HG02884 (cell line): ENCODE measurements around the gene MASP2.
"Not testable (repeated sequence)": the region's sequence is repeated elsewhere in the genome, so short reads cannot be mapped to it uniquely, and the experiment has no call there.

Experiments used
- ATAC-seq: cut with Tn5 transposase; IDR thresholded peaks from one replicate; pipeline ENCODE4 v1.9.1; 2021; ENCODE audit warnings: mild to moderate bottlenecking, moderate library complexity; ENCODE audit not compliant: unreplicated experiment

MASP2 gene

GRCh38 chr1:10992004-10992403 is 55.0 kb downstream of the MASP2 start:
- ATAC-seq = not testable (repeated sequence)

DNA sequence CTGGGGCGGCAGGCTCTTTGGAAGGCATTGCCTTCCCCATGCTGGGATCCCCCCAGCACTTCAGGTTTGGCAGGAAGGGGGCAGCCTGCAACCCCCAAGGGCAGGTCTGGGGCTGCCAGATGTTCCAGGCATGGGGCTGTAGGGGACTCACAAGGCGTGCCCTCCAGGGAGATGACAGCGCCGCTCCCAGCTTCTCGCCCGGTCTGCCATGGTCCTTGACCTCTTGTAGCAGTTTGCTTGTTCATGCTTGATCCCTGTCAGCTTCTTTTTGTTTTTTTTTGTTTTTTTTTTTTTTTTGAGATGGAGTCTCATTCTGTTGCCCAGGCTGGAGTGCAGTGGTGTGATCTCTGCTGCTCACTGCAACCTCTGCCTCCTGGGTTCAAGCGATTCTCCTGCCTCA is 56.2 kb downstream of the MASP2 start:
- no peak for ATAC-seq

- ATAC-seq = not testable (repeated sequence)
Observed at GRCh38 chr1:10989920-10990516, 57.0 kb downstream of the MASP2 start.

- no peak for ATAC-seq
Observed at GRCh38 chr1:10989095-10989494, 57.9 kb downstream of the MASP2 start.

- no peak for ATAC-seq
Observed at GRCh38 chr1:10987840-10988417, 59.1 kb downstream of the MASP2 start.

- no peak for ATAC-seq
Observed at GRCh38 chr1:10986525-10986890, 60.5 kb downstream of the MASP2 start.

GRCh38 chr1:10980841-10981727 is 66.0 kb downstream of the MASP2 start:
- no peak for ATAC-seq

DNA sequence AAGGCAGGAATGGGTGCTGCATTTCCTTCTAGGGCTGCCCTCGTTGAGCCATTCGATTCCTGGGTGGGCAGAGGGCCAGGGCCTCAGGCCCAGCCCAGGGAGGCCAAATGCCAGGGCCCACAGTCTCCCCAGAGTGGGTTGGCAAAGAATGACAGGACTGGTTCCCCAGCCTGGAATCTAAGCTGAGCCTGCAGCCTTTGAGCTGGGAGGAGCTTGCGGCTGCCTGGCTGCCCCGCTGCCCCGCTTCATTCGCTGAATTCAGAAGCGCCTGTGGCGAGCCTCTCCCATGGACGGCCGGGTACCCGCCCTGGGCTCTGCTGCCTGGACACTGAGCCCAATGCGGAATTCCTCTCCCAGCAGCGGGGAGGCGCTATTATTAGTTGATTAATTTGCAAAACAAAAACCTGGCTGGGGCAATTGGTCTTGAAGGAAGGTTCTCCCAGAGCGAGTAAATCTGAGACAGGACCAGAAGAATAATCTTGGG is 66.9 kb downstream of the MASP2 start:
- no peak for ATAC-seq

GRCh38 chr1:10979483-10979920 is 67.5 kb downstream of the MASP2 start:
- ATAC-seq = no peak

DNA sequence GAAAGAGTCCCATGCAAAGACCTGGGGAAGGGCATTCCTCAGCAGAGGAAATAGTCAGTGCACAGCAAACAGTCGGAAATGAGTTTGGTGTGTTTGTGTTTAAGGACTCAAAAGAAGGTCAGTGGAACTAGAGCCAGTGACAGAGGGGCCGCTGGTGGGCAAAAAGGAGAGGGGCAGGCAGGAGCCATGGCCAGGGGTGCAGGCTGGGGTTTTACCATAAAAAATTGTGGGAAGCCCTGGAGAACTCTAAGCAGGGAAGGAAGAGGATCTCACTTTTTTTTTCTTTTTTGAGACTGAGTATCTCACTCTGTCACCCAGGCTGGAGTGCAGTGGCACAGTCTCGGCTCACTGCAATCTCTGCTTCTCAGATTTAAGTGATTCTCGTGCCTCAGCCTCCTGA is 68.3 kb downstream of the MASP2 start:
- no peak for ATAC-seq
